HG02678 (cell line): Measurements from ENCODE around the gene NCKAP5.
"Not testable (repeated sequence)": the region's sequence is repeated elsewhere in the genome, so short reads cannot be mapped to it uniquely, and the experiment has no call there.

Experiments
- ATAC-seq: cut with Tn5 transposase; IDR thresholded peaks from one replicate; pipeline ENCODE4 v1.9.1; 2021; ENCODE audit warnings: mild to moderate bottlenecking, moderate library complexity; ENCODE audit not compliant: unreplicated experiment

NCKAP5 gene

DNA sequence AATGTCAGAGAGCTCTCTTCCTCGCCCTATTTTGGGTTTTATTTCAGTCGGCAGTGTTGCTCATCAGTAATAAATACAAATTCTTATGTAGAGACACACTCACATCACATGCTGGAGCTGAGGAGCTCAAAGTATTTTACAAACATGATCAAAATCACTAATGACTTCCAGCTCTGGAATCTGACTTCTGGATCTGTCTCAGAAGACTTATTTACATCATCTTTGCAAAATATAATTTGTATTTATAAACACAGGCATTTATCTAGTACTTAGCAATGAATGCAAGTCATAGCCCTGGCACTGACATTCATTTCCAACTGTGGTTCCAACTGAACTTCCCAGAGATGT is 327.1 kb downstream of the NCKAP5 start:
- no peak for ATAC-seq

DNA sequence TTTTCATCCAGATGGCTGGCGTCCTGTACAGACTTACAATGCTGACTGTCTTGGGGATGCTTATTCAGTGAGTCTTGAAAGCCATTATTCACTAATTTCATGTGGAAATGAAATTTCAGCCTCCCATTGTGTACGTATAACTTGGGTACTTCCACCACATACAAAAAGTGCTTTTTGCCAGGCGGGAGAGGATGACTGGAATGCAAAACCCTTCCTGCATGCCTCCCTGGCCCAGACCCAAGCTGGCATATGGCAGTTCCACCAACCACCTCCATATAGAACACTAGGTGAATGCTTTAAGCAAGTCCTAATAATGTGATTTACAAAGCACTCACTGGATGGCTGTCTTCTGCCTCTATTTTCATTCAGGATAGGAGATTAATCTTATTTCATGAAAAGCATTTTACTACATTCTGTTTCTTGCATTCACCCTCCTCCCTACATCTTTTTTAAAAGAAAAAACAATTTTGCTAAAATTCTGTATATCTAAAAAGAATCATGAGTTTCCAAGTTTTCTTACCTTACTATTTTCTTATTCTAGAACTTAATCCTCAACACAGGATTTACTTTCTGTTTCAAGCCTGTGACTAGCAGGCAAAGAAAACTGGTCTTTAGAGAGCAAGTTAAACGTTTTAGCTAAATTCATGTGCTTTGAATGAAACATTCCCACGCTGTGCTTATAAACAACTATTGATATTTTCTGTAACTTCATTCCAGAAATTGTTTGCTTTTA is 327.6 kb downstream of the NCKAP5 start:
- no peak for ATAC-seq

DNA sequence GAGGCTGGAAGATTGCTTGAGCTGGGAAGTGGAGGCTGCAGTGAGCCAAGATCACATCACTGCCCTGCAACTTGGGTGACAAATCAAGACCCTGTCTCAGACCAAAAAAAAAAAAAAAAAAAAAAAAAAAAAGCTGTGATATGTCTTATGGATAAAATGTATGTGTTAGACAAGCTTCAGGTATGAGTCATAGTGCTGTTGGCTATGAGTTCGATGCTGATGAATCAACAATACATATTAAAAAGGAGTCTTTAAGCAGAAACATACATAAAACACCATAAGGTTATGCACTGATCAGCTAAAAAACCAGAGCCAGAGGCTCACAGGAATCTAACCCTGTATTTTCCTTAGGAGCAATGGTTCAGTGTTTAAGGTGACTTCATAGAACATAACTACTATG is 332.3 kb downstream of the NCKAP5 start:
- ATAC-seq, result no peak

DNA sequence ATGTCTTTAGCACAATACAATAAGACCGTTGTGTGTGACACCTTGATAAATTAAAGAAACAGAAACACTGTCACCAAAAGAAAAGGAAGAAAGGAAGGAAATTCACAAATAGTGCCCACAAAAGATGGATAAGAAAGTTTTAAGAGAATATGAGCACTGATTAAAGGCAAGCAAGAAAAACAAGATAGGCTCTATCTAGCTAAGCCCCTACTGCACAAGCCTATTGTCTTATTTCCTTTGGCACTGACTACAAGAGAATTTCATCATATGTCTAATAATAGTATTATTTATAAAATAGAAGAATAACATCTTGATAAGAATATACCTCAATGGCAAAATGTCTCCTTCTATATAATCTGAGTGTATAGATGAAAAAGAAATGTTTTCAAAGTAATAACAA is 335.7 kb downstream of the NCKAP5 start:
- no peak for ATAC-seq

DNA sequence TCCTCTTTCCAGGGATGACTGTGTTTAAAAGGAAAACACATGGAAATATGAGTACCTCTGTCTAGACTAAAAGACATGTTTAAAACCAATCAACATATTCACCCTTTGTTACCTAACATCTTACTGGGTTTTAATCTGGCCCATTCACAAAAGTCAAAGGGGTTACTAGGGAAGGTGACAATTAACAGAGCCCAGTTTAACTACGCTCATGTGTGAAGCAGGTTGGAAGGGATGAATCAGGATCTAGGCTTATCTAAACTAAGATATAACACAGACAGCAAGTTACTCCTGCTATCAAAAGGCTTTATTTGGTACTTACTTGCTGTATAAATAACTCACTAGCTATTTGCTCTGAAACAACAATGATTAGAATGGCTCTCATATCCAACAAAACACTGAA is 337.0 kb downstream of the NCKAP5 start:
- ATAC-seq, result no peak

DNA sequence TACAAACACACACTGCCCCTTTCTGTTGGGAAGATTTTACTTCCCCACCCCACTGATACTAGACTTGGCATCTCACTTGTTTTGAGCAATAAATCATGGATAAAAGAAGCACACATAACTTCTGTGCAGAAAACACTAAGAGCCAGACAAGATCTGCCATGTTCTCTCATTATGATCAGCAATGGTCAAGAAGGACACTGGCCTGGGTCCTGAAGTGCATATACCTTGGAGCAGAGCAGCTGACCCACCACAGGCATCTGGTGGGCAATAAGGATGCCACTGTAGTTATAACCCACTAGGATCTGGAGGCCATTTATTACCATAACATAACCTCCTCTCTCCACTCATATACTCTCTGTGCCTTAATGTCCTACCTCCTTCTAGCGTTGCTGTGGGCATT is 338.3 kb downstream of the NCKAP5 start:
- ATAC-seq, result no peak

DNA sequence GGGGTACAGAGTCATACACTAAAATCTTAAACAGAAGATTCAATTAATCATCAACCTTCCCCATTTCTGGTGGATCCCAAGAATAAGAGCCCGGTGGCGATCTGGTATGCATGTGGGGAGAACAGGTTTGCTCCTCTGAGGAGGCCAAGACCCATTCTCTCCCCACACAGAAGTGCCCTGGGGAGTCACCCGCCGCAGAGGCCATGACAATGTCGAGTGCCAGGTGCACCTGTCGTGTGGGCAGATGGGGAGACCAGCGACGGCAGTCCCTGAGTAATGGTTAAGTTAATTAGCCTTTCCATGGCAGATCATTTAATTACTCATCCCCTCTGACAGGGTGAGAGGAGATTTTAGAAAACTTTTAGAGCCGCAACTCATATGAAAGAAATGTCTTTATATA is 345.0 kb downstream of the NCKAP5 start:
- ATAC-seq, result no peak

DNA sequence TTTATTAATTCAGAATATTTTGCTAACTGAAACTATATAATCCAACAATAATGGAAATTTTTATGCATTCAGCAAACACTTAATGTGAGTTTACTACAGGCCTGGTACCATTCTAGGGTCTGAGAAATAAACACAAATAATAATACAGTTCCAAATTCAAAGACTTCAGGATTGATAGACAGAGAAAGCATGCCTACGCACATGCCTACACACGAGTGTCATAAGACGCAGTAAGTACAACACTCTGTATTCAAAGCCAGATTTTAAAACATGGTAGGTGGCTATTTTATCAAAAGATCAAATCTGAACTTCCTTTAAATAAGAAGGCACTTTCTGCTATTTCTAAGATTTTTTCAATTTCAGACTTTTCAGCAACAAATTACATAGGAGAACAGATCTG is 346.9 kb downstream of the NCKAP5 start:
- ATAC-seq, result no peak

DNA sequence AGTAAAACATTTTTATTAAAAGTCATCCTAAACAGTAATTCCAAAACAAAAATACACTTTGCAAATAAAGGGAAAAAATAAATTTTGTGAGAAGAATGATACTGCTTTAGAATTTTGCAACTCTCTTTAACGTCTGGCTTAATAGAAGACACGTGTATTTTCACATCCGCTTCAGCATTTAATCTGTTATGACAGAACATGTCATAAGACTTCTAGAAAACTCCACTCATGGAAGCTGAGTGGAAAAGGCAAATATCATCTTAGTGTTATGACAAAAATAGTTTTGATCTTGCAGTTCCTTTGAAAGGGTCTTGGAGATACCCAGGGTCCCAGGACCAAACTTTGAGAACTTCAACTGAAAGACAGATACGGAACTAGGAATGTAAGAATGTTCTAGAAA is 350.1 kb downstream of the NCKAP5 start:
- no peak for ATAC-seq

DNA sequence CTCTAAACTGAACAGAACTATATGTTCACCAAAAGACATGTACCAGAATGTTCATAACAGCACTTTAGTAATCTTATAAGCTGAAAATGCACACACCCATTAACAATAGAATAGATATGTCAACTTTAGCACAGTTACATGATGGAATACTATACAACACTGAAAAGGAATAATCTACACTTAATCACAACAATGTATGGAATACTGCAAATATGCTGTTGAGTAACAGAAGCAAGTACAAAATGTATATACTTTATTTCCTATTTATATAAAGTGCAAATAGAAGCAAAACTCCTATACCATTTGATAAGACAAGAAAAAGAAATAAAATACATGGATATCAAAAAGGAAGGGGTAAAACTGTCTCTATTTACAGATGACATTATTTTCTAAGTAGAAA is 352.8 kb downstream of the NCKAP5 start:
- ATAC-seq, result no peak

DNA sequence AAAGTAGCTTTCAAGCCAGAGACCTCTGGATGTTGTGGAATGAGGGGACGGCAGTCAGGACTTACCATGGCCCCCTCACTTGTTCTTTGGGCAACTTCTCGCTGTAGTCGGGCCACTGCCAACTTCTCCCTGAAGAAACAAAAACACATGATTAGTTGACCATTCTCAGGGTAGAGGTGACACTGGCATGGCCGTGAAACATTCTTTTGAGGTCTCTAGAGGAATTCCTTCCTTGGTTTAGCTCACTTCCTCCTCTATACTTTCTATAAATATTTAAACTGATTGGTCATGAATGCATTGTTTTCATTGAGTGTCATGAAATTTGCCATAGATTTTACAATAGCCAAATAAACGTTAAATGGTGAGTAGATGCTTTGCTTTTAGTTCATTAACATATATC is 354.6 kb downstream of the NCKAP5 start:
- no peak for ATAC-seq

DNA sequence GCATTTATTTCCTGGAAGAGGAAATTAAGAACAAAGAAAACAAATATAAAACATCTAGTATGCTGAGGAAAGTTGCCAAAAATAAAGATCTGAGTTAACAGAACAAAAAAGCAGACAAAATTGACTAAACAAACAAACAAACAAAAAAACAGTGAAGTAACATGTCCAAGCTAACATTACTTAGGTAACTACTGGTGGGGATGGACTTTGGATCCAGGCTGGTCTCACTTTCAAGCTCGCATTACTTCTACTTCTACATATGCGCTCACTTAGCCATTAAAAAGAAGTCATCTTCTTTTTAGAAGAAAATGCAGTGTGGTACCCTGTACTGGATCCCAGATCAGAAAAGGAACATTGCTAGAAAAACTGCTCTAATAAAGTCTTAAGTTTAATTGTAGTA is 358.9 kb downstream of the NCKAP5 start:
- ATAC-seq, result no peak

DNA sequence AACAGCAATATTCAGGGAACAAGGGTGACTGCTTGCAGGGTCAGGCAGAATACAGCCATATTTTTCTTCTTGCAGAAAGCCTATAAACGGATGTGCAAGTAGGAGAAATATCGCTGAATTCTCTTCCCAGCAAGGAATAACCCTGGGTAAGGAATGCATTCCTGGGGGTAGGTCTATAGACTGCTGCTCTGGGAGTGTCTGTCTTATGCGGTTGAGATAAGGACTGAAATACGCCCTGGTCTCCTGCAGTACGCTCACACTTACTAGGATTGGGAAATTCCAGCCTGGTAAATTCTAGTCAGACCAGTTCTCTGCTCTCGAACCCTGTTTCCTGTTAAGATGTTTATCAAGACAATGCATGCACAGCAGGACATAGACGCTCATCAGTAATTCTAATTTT is 361.6 kb downstream of the NCKAP5 start:
- ATAC-seq, result not testable (repeated sequence)

DNA sequence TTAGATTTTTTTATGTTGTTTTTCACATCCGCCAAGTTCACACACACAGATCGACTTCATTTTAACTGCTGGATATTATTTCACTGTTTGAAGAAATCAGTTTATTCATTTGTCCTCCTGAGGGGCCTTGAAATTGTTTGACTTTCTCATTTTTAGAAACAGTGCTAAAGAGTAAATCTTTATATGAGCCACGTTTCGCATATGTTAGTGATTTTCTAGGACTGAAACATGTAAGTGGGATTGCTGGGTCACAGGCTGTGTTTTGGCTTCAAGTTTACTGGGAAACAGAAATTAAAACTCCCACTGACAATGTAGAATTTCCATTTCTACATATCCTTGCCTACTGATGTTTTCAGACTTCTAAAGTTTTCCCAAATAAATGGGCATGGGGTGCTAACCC is 363.8 kb downstream of the NCKAP5 start:
- no peak for ATAC-seq

DNA sequence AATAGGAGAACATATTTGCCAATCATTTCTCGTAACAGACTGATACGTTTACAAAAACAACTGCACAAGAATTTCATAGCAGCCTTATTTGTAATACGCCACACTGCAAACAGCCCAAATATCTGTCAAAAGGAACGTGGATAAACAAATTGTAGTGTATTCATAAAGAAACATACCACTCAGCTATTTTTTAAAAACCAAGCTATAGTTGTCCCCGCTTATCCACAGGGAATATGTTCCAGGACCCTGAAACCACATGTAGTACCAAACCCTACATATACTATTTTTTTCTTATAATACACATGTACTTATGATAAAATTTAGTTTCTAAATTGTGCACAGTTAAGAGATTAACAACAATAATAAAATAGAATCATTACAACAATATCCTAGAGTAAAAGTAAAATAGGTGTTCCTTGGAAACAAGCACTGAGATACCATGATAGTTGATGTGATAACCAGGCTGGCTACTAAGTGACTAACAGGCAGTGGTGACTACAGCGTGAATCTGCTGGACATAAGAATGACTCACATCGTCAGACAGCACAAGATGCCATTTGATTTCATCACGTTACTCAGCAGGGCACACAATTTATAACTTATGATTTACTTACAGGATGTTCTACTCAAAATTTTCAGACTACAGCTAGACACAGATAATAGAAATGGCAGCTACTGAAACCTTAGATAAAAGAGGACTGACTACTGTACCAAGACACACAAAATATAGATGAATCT is 367.4 kb downstream of the NCKAP5 start:
- no peak for ATAC-seq

DNA sequence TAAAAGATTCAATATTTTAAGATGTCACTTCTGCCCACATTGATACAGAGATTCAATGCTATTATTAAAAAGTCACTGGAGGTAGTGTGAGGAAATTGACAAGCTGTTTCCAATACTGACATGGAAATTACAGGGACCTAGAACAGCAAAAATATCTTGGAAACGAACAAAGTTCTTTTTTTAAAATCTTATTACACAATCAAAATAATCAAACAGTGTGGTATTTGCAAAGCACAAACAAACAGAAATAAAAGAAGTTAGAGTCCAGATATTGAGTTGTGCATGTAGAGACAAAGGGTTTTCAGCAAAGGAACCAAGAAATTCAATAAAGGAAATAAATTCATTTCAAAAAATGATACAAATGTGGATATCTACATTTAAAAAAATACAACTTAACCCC is 369.6 kb downstream of the NCKAP5 start:
- no peak for ATAC-seq

DNA sequence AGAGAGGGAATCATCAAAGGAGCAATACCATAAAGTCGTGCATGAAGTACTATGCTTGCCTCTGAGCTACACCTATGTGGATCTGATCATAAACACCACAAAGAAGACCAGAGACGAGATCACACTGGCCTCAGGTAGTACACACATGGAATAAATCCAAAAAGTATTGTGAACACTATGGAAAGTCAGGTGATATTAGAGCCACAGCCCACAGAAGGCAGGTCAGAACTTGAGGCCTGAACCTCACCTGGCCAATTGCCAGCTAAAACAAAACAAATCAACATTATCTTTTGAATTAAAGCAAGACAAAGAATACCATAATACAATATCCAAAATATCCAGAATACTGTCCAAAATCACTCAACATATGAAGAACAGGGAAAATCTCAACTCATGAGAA is 371.1 kb downstream of the NCKAP5 start:
- no peak for ATAC-seq

DNA sequence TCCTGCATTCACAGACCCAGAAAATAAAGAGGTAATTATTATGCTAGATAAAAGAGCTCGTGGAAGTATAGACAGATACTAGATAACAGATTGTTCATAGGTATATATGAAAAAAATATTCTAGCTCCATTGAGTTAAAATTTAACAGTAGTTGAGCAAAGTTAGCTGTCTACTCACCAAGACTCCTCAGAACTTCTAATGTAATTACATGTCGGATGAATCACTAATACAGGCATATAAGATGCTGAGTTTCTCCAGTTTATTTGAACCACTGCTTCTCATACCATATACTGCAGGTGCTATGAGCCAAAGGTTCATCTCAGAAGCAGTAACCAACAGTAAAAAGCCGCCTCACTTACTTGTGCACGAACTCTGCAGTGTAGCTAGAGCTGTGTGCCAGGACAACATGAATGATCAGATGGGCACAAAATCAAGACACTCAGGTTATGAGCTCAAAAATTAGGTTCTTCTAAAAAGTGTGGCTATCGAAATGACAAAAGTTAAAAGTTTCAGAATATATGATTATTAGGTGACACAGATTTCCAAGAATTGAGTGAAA is 373.4 kb downstream of the NCKAP5 start:
- no peak for ATAC-seq

DNA sequence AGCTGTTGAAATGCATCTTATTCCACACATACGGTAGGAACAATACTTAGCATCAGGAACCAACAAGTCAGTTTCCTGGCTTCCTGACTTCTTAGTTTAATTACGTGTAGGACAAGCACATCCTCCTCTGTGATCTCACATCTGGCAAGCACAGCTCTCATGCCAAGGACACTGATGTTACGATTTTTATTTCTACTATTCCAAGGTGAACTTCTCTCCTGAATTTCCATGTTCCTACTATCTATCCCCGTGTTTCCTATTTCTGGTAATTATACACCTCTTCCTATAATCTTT is 374.0 kb downstream of the NCKAP5 start:
- no peak for ATAC-seq

DNA sequence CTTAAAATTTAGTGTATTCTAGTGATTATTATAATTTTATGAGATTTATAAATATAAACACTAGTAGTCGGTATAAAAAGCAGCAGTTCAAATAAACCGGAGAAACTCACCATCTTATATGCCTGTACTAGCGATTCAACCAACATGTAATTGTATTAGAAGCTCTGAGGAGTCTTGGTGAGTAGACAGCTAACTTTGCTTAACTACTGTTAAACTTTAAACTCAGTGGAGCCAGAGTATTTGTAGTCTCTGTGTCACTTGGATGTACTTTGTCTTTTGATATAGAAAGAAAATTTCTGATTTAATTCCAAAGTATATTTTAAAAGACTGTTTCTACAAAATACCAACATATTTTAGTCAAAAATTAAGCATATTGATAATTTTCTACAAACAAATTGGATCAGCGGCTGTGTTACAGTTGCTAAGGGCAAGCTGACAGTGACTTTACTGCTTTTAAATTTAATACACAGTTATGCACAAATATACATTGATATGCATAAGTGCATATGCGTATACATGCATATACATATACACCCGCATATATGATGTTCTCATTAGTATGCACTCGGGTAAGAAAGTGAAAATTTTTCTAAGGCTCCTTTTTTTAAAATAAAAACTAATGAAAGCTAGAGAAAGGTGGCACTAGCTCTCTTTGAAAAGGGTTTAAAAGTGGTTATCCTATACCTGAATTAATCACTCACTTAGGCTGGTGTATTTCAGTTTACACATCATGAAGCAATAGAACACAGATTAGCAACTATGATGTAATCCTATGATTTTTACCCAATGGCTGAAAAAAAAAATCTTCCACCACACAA is 374.5 kb downstream of the NCKAP5 start:
- no peak for ATAC-seq

DNA sequence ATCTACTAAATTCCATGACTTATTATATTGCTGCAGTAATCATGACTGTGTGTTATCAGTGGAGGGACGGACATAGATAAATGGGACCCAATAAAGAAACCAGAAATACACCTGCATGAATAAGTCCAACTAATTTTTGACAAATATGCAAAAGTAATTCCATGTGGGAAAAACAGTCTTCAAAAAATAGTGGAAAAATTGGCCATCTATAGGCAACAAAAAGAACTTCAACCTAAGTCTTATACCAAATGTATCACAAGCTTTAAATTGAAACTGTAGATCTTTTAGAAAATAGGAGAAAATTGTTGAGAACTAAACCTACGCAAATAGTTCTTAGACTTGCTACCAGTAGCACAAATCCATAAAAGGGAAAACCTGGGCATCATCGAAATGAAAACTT is 376.2 kb downstream of the NCKAP5 start:
- no peak for ATAC-seq

DNA sequence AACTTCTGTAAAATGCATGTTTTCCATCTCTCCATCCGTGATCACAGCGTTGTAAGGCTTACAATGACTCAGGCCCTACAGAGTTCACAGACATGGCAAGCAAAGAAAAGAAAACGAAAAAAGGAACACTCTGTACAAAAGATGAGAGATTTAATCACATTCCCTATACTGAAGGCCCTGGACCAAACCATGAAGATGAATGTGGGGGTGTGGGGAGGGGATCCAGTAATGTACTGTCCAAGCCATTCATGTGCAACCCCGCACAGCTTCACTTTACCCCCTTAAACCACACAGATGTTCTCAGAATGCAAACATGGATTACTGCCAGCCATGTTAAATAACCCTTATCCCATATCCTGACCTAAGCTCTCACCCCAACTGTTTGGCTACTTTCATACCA is 391.1 kb downstream of the NCKAP5 start:
- ATAC-seq, result no peak
